B cell (primary cell): Measurements from ENCODE around the gene OLFML1. TPM values are rescaled to one million over a fixed set of nuclear protein-coding genes. Genes with fewer than 3 reads are reported as not detected.
A peak's percentile ranks its signal among the peaks of the same experiment; 100 is the strongest.

Experiments used
- ATAC-seq: fragments of 200-7000 bp; cut with Tn5 transposase; one replicate; pipeline ENCODE4 v1.10.0; 2021; ENCODE audit warnings: low read depth, mild to moderate bottlenecking, moderate number of reproducible peaks, moderate library complexity
- CTCF ChIA-PET: fragments of 350-600 bp; sonication (Branson Sonifier 250); formaldehyde crosslinking; loops from one replicate; lab custom pipeline; 2021; ENCODE audit warnings: antibody characterized with exemption, inconsistent platforms; lab: Charles Lee
- POLR2A ChIA-PET: fragments of 350-600 bp; sonication (Branson Sonifier 250); formaldehyde crosslinking; loops from one replicate; lab custom pipeline; 2021; ENCODE audit warnings: antibody characterized with exemption; lab: Charles Lee
- DNase-seq: peaks from one replicate; pipeline ENCODE4 v3.0.0; 2013
- H2AFZ ChIP-seq: 2 replicates; pipeline ENCODE4 v1.6.1; 2012; ENCODE audit warnings: mild to moderate bottlenecking, low read depth, low read length; ENCODE audit not compliant: insufficient read depth, poor library complexity, severe bottlenecking
- H3K27ac ChIP-seq, 2 donors: 1 replicate in 1 of 2; 2 replicates in 1 of 2; pipeline ENCODE4 v1.5.1; 2012 to 2013; ENCODE audit warnings: low read length in 2 of 2, mild to moderate bottlenecking in 2 of 2, moderate library complexity in 1 of 2
- H3K27me3 ChIP-seq, 4 experiments: fragments of 200-600 bp in 1 of 4; sonication (generic) in 1 of 4; replicated peaks in 1 of 4; 1 replicate in 2 of 4; 2 replicates in 2 of 4; pipeline versions ENCODE4 v1.6.1 to v1.7.0; 2013 to 2016; ENCODE audit warnings: low read length in 3 of 4, mild to moderate bottlenecking in 2 of 4, mixed read lengths in 1 of 4, moderate library complexity in 1 of 4; ENCODE audit not compliant: insufficient read depth in 4 of 4, control insufficient read depth in 3 of 4; ENCODE audit errors: control extremely low read depth in 1 of 4
- H3K36me3 ChIP-seq, 2 experiments: replicated peaks in 1 of 2; 1 replicate in 1 of 2; 2 replicates in 1 of 2; pipeline versions ENCODE4 v1.6.1 to v1.7.1; 2013; ENCODE audit warnings: low read length in 1 of 2; ENCODE audit not compliant: insufficient read depth in 2 of 2, control insufficient read depth in 1 of 2; ENCODE audit errors: control extremely low read depth in 1 of 2, extremely low read depth in 1 of 2
- H3K4me1 ChIP-seq, 2 donors: fragments of 200-600 bp in 1 of 2; sonication (generic) in 1 of 2; 1 replicate in 1 of 2; 2 replicates in 1 of 2; pipeline versions ENCODE4 v1.5.1 to v1.6.1; 2013 to 2017; ENCODE audit warnings: low read length in 2 of 2; ENCODE audit not compliant: control insufficient read depth in 2 of 2, insufficient read depth in 2 of 2
- H3K4me2 ChIP-seq: replicated peaks from 2 replicates; pipeline ENCODE3; 2012; ENCODE audit warnings: mild to moderate bottlenecking, low read depth, low read length; ENCODE audit not compliant: poor library complexity, severe bottlenecking
- H3K4me3 ChIP-seq, 5 experiments: fragments of 200-600 bp in 1 of 5; sonication (generic) in 1 of 5; 1 replicate in 3 of 5; 2 replicates in 2 of 5; pipeline versions ENCODE4 v1.5.1 to v1.7.0; 2011 to 2016; ENCODE audit warnings: low read length in 4 of 5, mild to moderate bottlenecking in 4 of 5, low read depth in 2 of 5, control low read depth in 1 of 5, moderate library complexity in 1 of 5; ENCODE audit not compliant: insufficient read depth in 1 of 5; ENCODE audit errors: control extremely low read depth in 1 of 5, extremely low read depth in 1 of 5
- H3K79me2 ChIP-seq: fragments of 200-600 bp; sonication (generic); one replicate; pipeline ENCODE4 v1.6.0; 2016; ENCODE audit warnings: low read length; ENCODE audit not compliant: control insufficient read depth, insufficient read depth
- H3K9ac ChIP-seq: fragments of 200-600 bp; sonication (generic); 2 replicates; pipeline ENCODE4 v1.6.1; 2017; ENCODE audit warnings: mild to moderate bottlenecking, low read length, moderate library complexity
- H3K9me3 ChIP-seq, 3 donors: one replicate each; pipeline versions ENCODE4 v1.6.1 to v1.7.1; 2013; ENCODE audit warnings: low read length in 2 of 3; ENCODE audit not compliant: control insufficient read depth in 2 of 3, insufficient read depth in 1 of 3; ENCODE audit errors: control extremely low read depth in 1 of 3
- H4K20me1 ChIP-seq: 2 replicates; pipeline ENCODE4 v1.6.0; 2012; ENCODE audit warnings: mild to moderate bottlenecking, low read length; ENCODE audit not compliant: insufficient read depth, control insufficient read depth, poor library complexity, severe bottlenecking
- H3K27ac Mint-ChIP-seq: one replicate; pipeline ENCODE4 v1.8.0; 2021; ENCODE audit warnings: mixed read lengths
- H3K27me3 Mint-ChIP-seq: one replicate; pipeline ENCODE4 v1.8.0; 2021; ENCODE audit warnings: mixed read lengths
- H3K4me1 Mint-ChIP-seq: one replicate; pipeline ENCODE4 v1.8.0; 2021; ENCODE audit warnings: mixed read lengths
- H3K4me3 Mint-ChIP-seq: one replicate; pipeline ENCODE4 v1.8.0; 2021; ENCODE audit warnings: mixed read lengths
- H3K9me3 Mint-ChIP-seq: one replicate; pipeline ENCODE4 v1.8.0; 2022; ENCODE audit warnings: mixed read lengths; ENCODE audit not compliant: insufficient read depth
- EZH2 ChIP-seq: IDR thresholded peaks from 2 replicates; pipeline ENCODE4 v1.6.1; 2012; ENCODE audit warnings: borderline replicate concordance, low read depth, mild to moderate bottlenecking, moderate library complexity, low read length; ENCODE audit not compliant: insufficient read depth, poor library complexity, severe bottlenecking
- WGBS: methylation state at CpG from one replicate; pipeline ENCODE4 v1.1.5; 2013; ENCODE audit warnings: missing lambda C conversion rate; ENCODE audit not compliant: insufficient coverage; 5-methylcytosine and 5-hydroxymethylcytosine counted together
- intact Hi-C: fragments of 100-400 bp; cut with micrococcal nuclease; formaldehyde crosslinking; loops from one replicate; pipeline ENCODE4 v1.10.0; 2022
- polyA plus RNA-seq: library from polyadenylated mRNA; depleted of rRNA; stranded (reverse); fragments of >200 nt; gene quantifications from 2 replicates; pipeline ENCODE4 v1.2.3, GENCODE V29; 2012
- total RNA-seq, 2 donors: library from RNA; stranded (reverse); fragments of 120-200 nt in 1 of 2; gene quantifications; 1 replicate in 1 of 2; 2 replicates in 1 of 2; pipeline versions ENCODE4 v1.2.3 to v1.2.4, GENCODE V29; 2013 to 2022
- TF ChIP-seq, protein P1 (sequence below): fragments of 200-600 bp; IDR thresholded peaks from one replicate; pipeline ENCODE4 v1.8.0; 2022; ENCODE audit warnings: antibody characterized with exemption, mild to moderate bottlenecking

The OLFML1 gene
- total and polyA plus RNA-seq, 2 donors (not counting 1 experiment from before 2014, with no cell fraction given) = not detected

DNA sequence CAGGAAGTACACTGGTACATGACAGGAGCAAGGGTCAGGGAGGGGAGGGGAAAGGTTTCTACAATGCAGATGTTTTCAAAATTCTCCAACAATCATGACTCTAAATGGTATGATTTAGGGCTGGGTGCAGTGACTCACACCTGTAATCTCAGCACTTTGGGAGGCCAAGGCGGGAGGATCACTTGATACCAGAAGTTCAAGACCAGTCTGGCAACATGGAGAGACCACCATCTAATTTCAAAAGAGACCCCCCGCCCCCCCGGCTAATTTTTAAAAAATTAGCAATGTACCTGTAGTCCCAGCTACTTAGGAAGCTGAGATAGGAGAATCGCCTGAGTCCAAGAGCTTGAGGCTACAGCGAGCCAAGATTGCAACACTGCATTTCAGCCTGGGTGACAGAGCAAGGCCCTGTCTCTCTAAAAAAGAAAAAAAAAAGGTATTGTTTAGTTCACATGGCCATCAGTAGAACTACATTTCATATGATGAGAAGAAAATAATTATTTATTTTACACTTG is 15.9 kb upstream of the OLFML1 start:
- Mint-ChIP-seq H3K4me3 (no peak overlapping the region), H3K9me3 (no peaks in the 10 kb centered on the region), H3K4me1 (peaks cover 29% of the 10 kb centered on the region), H3K27me3 (no peaks in the 10 kb centered on the region), H3K27ac (no peak overlapping the region)
- H3K9me3 ChIP-seq = no peaks in the 10 kb centered on the region
- DNase-seq (no peak), ATAC-seq (no peak)
- ChIA-PET POLR2A (no interaction called here), CTCF (no interaction called here)
- peaks cover 15% of the 10 kb centered on the region in 2 donors for H3K4me1 ChIP-seq
- H4K20me1 ChIP-seq = no peaks in the 10 kb centered on the region
- peaks cover 1 to 8% of the 10 kb centered on the region in 2 experiments for H3K36me3 ChIP-seq
- no peak overlapping the region for H3K4me2 ChIP-seq
- no peak overlapping the region for H3K27ac ChIP-seq
- intact Hi-C loops = no loop called here
- no peak overlapping the region for H3K9ac ChIP-seq
- no peaks in the 10 kb centered on the region for H3K79me2 ChIP-seq
- no peak overlapping the region for H2AFZ ChIP-seq
- no peak overlapping the region for H3K4me3 ChIP-seq
- TF ChIP-seq EZH2 = no peak
- TF ChIP-seq, protein P1, sequence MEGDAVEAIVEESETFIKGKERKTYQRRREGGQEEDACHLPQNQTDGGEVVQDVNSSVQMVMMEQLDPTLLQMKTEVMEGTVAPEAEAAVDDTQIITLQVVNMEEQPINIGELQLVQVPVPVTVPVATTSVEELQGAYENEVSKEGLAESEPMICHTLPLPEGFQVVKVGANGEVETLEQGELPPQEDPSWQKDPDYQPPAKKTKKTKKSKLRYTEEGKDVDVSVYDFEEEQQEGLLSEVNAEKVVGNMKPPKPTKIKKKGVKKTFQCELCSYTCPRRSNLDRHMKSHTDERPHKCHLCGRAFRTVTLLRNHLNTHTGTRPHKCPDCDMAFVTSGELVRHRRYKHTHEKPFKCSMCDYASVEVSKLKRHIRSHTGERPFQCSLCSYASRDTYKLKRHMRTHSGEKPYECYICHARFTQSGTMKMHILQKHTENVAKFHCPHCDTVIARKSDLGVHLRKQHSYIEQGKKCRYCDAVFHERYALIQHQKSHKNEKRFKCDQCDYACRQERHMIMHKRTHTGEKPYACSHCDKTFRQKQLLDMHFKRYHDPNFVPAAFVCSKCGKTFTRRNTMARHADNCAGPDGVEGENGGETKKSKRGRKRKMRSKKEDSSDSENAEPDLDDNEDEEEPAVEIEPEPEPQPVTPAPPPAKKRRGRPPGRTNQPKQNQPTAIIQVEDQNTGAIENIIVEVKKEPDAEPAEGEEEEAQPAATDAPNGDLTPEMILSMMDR = no peak
- WGBS = 92% methylated on average over 4 of the region's 5 CpGs
- H3K27me3 ChIP-seq = no peaks in the 10 kb centered on the region

DNA sequence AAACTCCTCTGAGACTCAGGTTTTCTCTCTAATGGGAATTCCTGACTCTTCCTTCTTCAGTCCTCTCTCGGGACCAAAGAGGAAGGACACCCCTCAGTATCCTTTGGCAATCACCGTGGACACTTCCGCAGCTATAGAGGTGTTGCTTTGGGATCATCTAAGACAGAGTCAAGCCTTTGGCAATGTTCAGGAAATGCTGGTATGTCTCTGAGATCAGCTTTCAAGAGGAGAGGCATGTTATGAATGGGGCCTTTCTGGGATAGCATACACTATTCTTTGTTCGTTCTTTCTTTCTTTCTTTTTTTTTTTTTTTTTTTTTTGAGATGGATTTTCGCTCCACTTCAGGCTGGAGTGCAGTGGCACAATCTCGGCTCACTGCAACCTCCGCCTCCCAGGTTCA is 14.2 kb upstream of the OLFML1 start:
- TF ChIP-seq EZH2 = no peak
- TF ChIP-seq, protein P1 = no peak
- Mint-ChIP-seq H3K27me3 (no peaks in the 10 kb centered on the region), H3K27ac (peak overlapping the region; percentile 38), H3K4me1 (peaks cover 36% of the 10 kb centered on the region), H3K4me3 (no peak overlapping the region), H3K9me3 (no peaks in the 10 kb centered on the region)
- H3K27ac ChIP-seq = no peak overlapping the region
- H3K27me3 ChIP-seq = no peaks in the 10 kb centered on the region
- ChIA-PET CTCF (interaction anchor here (0.7 to 1.3 kb wide), 3 partner anchors 42 to 625 kb away, joined by 3 to 4 read pairs (median 4); no protein-coding TSS in a partner anchor), POLR2A (no interaction called here)
- no peak overlapping the region for H3K9ac ChIP-seq
- intact Hi-C loops = no loop called here
- H3K4me1 ChIP-seq = peaks cover 28 to 30% of the 10 kb centered on the region in 2 donors
- no peaks in the 10 kb centered on the region for H3K9me3 ChIP-seq
- H2AFZ ChIP-seq = no peak overlapping the region
- no peaks in the 10 kb centered on the region for H4K20me1 ChIP-seq
- no CpG with 5 or more reads among the region's 7 CpGs for WGBS
- peaks cover under 1 to 4% of the 10 kb centered on the region in 2 experiments for H3K36me3 ChIP-seq
- ATAC-seq (no peak), DNase-seq (no peak)
- H3K4me2 ChIP-seq = no peak overlapping the region
- H3K79me2 ChIP-seq = no peaks in the 10 kb centered on the region
- H3K4me3 ChIP-seq = no peak overlapping the region
